Measurements from ENCODE around the gene ACAD10. TPM values are rescaled to one million over a fixed set of nuclear protein-coding genes. Genes with fewer than 3 reads are reported as not detected.

Gene ACAD10
- total RNA-seq, 1 donor from 2014 or later, result 45.1 TPM

- no peaks in the 10 kb centered on the region for H3K9me3 Mint-ChIP-seq
Measured at GRCh38 chr12:111803851-111804250, 118.0 kb downstream of the ACAD10 start.

GRCh38 chr12:111806304-111806703 lies 120.5 kb downstream of the ACAD10 start:
- ChIA-PET CTCF (no interaction called here), POLR2A (no interaction called here)
- H3K4me1 Mint-ChIP-seq, result no peaks in the 10 kb centered on the region
- DNase-seq (no peak), ATAC-seq (ENCODE audit: low read depth) (no peak)
- no peaks in the 10 kb centered on the region for H3K9me3 Mint-ChIP-seq
- no peaks in the 10 kb centered on the region for H3K27me3 Mint-ChIP-seq
- intact Hi-C loops (cut with micrococcal nuclease), result no loop called here
- H3K36me3 Mint-ChIP-seq (ENCODE audit: low read depth), result peaks cover 23% of the 10 kb centered on the region
- TF ChIP-seq CTCF (IDR thresholded peaks at IDR 0.05), result no peak
- H3K27ac Mint-ChIP-seq, result no peak overlapping the region
- H3K4me3 Mint-ChIP-seq, result no peak overlapping the region

More at GRCh38 chr12:111803851-111804250, 118.0 kb downstream of the ACAD10 start:
- ChIA-PET CTCF (no interaction called here), POLR2A (no interaction called here)
- ATAC-seq (ENCODE audit: low read depth) (no peak), DNase-seq (no peak)
- Mint-ChIP-seq H3K27ac (no peak overlapping the region), H3K27me3 (no peaks in the 10 kb centered on the region), H3K36me3 (ENCODE audit: low read depth) (peaks cover 25% of the 10 kb centered on the region), H3K4me3 (no peak overlapping the region), H3K4me1 (no peaks in the 10 kb centered on the region)
- intact Hi-C loops (cut with micrococcal nuclease), result no loop called here
- TF ChIP-seq CTCF (IDR thresholded peaks at IDR 0.05), result no peak

Other genes with a start within 250 kb of the ACAD10 start
- gene ATXN2, start 86.7 kb upstream of the ACAD10 start, total RNA-seq, result 38.3 and 46.2 TPM in 2 replicates
- gene BRAP, start 97 bp upstream of the ACAD10 start, total RNA-seq, result 24.1 and 24.2 TPM in 2 replicates
- gene ALDH2, start 80.9 kb downstream of the ACAD10 start, total RNA-seq, result 36.0 and 37.4 TPM in 2 replicates
- 51.7 and 61.2 TPM in 2 replicates for gene MAPKAPK5, start 156.2 kb downstream of the ACAD10 start, total RNA-seq

Data from activated B cell treated with CpG ODN at 0.5 μM for 24 hours (primary cell).